Tibial nerve (tissue), 4 donors: Measurements from ENCODE around the gene HLF. TPM values are rescaled to one million over a fixed set of nuclear protein-coding genes. Genes with fewer than 3 reads are reported as not detected.

Experiments used
- DNase-seq, 2 donors: peaks; one replicate each; pipeline ENCODE4 v3.0.0-alpha.2; 2019; ENCODE audit warnings: low spot score in 2 of 2
- H3K27ac ChIP-seq, 4 donors: fragments of 200-600 bp; sonication (generic) in 3 of 4; one replicate each; pipeline ENCODE4 v1.5.1; 2017 to 2019; ENCODE audit warnings: mild to moderate bottlenecking in 1 of 4
- H3K27me3 ChIP-seq, 2 donors: fragments of 200-600 bp; sonication (generic) in 1 of 2; one replicate each; pipeline versions ENCODE4 v1.5.1 to v1.6.0; 2017 to 2019
- H3K36me3 ChIP-seq, 3 donors: fragments of 200-600 bp; sonication (generic); one replicate each; pipeline ENCODE4 v1.5.1; 2018 to 2019
- H3K4me1 ChIP-seq, 4 donors: fragments of 200-600 bp; sonication (generic) in 3 of 4; one replicate each; pipeline ENCODE4 v1.5.1; 2017 to 2019
- H3K4me3 ChIP-seq, 4 donors: fragments of 200-600 bp; sonication (generic) in 3 of 4; one replicate each; pipeline ENCODE4 v1.5.1; 2017 to 2019; ENCODE audit warnings: mild to moderate bottlenecking in 1 of 4, moderate library complexity in 1 of 4
- H3K9me3 ChIP-seq, 4 donors: fragments of 200-600 bp; sonication (generic) in 3 of 4; one replicate each; pipeline ENCODE4 v1.5.1; 2017 to 2019
- EP300 ChIP-seq, 2 donors: sonication (generic); formaldehyde crosslinking; IDR thresholded peaks; one replicate each; pipeline ENCODE4 v1.6.1; 2017; ENCODE audit warnings: antibody characterized with exemption in 2 of 2, mild to moderate bottlenecking in 1 of 2
- POLR2A ChIP-seq, 2 donors: fragments of 450-650 bp; IDR thresholded peaks; one replicate each; pipeline ENCODE4 v1.6.1; 2017; ENCODE audit warnings: antibody characterized with exemption in 2 of 2, mild to moderate bottlenecking in 2 of 2, moderate library complexity in 2 of 2
- WGBS, 2 donors: methylation state at CpG; one replicate each; pipeline ENCODE4 v1.1.5; 2018; 5-methylcytosine and 5-hydroxymethylcytosine counted together
- total RNA-seq, 4 donors: library from RNA; depleted of rRNA; stranded (reverse); fragments of >200 nt; gene quantifications; one replicate each; pipeline ENCODE4 v1.1.0, GENCODE V29; 2016
- TF ChIP-seq, protein P1 (sequence below), 5 experiments: fragments of 200-600 bp in 3 of 5; fragments of 450-650 bp in 2 of 5; sonication (generic) in 3 of 5; IDR thresholded peaks; one replicate each; pipeline ENCODE4 v1.5.1; 2016 to 2019; ENCODE audit warnings: antibody characterized with exemption in 5 of 5, mild to moderate bottlenecking in 3 of 5, moderate library complexity in 2 of 5

The HLF gene
- total RNA-seq, 4 donors from 2014 or later: 19.5 to 42.5 (median 36.0) TPM

DNA sequence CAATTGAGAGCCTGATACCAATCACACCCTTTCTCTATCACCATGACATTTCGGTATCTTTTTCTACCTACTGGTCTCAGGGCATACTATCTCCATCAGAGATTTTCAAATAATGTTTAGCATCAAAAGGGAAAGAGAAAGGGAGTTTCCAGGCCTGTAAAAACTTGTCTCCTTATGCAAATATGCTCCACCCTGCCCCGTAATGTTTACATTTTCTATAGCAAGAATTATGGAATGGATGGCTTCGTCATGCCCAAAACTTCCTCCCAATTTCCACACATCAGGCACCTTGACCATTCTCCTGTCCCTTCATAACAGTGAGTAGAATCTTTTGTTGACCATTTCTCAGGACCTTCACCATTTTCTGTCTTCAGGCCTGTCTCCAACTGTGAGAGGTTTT is 30.9 kb upstream of the HLF start:
- Histone ChIP-seq H3K4me3 (no peak overlapping the region), H3K27ac (no peak overlapping the region), H3K27me3 (no peaks in the 10 kb centered on the region), H3K4me1 (peaks cover 0 to 15% (median 5%) of the 10 kb centered on the region in 4 donors), H3K9me3 (no peaks in the 10 kb centered on the region), H3K36me3 (no peaks in the 10 kb centered on the region)
- WGBS, 2 donors: 90% methylated on average over 3 of the region's 3 CpGs
- no peak for DNase-seq
- TF ChIP-seq POLR2A (IDR thresholded peaks at IDR 0.05): no peak
- no peak for TF ChIP-seq EP300 (IDR thresholded peaks at IDR 0.05)
- TF ChIP-seq, protein P1, sequence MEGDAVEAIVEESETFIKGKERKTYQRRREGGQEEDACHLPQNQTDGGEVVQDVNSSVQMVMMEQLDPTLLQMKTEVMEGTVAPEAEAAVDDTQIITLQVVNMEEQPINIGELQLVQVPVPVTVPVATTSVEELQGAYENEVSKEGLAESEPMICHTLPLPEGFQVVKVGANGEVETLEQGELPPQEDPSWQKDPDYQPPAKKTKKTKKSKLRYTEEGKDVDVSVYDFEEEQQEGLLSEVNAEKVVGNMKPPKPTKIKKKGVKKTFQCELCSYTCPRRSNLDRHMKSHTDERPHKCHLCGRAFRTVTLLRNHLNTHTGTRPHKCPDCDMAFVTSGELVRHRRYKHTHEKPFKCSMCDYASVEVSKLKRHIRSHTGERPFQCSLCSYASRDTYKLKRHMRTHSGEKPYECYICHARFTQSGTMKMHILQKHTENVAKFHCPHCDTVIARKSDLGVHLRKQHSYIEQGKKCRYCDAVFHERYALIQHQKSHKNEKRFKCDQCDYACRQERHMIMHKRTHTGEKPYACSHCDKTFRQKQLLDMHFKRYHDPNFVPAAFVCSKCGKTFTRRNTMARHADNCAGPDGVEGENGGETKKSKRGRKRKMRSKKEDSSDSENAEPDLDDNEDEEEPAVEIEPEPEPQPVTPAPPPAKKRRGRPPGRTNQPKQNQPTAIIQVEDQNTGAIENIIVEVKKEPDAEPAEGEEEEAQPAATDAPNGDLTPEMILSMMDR (IDR thresholded peaks at IDR 0.05): no peak

- WGBS, 2 donors: 61 to 84% methylated on average over 2 of the region's 2 CpGs
- Histone ChIP-seq H3K4me3 (no peak overlapping the region), H3K9me3 (no peaks in the 10 kb centered on the region), H3K36me3 (no peaks in the 10 kb centered on the region), H3K27ac (no peak overlapping the region), H3K4me1 (peaks cover 0 to 20% (median 5%) of the 10 kb centered on the region in 4 donors), H3K27me3 (no peaks in the 10 kb centered on the region)
- TF ChIP-seq, protein P1 (IDR thresholded peaks at IDR 0.05): no peak
- TF ChIP-seq EP300 (IDR thresholded peaks at IDR 0.05) (no peak), POLR2A (IDR thresholded peaks at IDR 0.05) (no peak)
- DNase-seq: no peak
Measured at GRCh38 chr17:55236316-55236715, 28.4 kb upstream of the HLF start.

DNA sequence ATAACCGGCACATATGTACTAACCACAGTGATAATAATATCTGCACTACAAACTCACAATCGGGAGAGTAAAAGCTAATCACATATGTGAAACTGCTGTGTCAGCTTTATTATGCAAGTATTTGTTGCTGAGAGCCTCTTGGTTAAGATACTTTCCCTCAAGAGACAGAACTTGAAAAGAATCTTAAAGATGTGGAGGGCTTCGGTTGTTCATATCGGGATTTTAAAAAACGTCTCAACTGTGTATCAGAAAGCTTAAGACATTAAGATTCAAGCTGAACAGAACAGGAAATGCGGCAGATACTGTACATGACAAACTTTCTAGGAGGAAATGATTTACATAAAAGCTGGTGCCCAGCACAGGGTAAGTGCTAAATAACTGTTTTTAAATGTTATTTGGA is 27.5 kb upstream of the HLF start:
- Histone ChIP-seq H3K27me3 (no peaks in the 10 kb centered on the region), H3K27ac (peak overlapping the region in 2 of 4 donors; percentile 78 to 94), H3K4me1 (peaks cover 0 to 20% (median 5%) of the 10 kb centered on the region in 4 donors), H3K9me3 (no peaks in the 10 kb centered on the region), H3K36me3 (no peaks in the 10 kb centered on the region), H3K4me3 (no peak overlapping the region)
- WGBS, 2 donors: 39 to 51% methylated on average over 6 of the region's 6 CpGs
- no peak for TF ChIP-seq EP300 (IDR thresholded peaks at IDR 0.05)
- TF ChIP-seq, protein P1 (IDR thresholded peaks at IDR 0.05): no peak
- no peak for TF ChIP-seq POLR2A (IDR thresholded peaks at IDR 0.05)
- DNase-seq: no peak

DNA sequence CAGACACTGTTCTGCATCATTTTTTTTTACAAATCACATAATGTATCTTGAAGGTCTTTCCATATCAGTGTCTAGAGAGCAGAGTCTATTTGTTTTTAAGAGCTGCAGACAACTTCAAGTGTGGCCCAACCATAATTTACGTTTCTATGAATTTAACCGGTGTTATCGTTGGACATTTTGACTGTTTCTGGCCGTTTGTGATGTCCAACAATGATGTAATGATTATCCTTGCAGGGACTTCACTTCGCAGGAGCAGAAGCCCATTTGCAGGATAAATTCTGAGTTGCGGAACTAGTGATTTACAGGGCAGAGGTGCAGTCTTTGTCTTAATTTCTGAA is 26.9 kb upstream of the HLF start:
- WGBS, 2 donors: 5 to 9% methylated on average over 6 of the region's 6 CpGs

DNA sequence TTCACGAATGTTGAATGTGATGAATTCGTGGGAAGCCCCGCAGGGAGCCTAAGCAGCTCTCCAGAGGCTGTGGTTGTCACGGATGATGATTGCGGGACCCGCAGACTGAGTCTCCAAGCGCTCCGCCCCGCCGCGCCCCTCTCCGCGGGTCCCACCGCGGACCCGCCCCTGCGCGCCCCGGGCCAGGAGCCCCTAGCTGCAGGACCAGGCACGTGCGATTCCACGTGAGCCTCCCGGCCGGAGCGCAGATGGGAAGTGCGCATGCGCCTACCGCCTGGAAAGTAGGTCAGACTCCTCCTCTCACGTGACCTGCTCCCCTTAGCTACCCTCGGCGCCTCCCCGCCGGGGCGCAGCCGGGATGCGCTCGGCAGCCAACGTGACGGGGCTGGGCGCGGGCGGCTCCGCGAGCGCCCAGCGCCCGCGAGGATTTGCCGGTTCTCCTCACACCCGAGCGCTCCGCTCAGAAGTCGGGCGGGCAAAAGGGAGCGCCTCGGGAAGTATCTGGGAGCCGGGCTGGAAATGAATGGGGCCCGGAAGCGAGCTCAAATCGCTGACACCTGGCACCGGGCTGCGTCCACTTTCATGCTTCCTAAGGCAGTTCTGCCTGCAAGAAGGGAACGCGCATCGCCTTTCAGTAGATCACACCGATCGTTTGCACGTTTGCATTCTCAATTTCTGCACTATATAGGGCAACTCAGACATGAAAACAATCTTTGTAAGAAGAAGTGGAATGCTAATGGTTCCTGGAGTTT is 26.4 kb upstream of the HLF start:
- H3K9me3 ChIP-seq: no peaks in the 10 kb centered on the region
- TF ChIP-seq POLR2A (IDR thresholded peaks at IDR 0.05): peak in 1 of 2 donors; percentile 68
- peak in 1 of 2 donors; percentile 85 for TF ChIP-seq EP300 (IDR thresholded peaks at IDR 0.05)
- TF ChIP-seq, protein P1 (IDR thresholded peaks at IDR 0.05): peak in 2 of 5 experiments; percentile 16 to 55
- peak overlapping the region; percentile 39 to 73 (median 53) for H3K4me3 ChIP-seq
- DNase-seq: peak; percentile 92 to 94
- H3K27ac ChIP-seq: peak overlapping the region; percentile 68 to 94 (median 75)
- WGBS, 2 donors: 0 to 2% methylated on average over 19 to 67 of the region's 68 CpGs
- no peaks in the 10 kb centered on the region for H3K36me3 ChIP-seq
- peaks cover 0 to 20% (median 5%) of the 10 kb centered on the region in 4 donors for H3K4me1 ChIP-seq
- no peaks in the 10 kb centered on the region for H3K27me3 ChIP-seq

More for the DNA sequence above, 26.9 kb upstream of the HLF start:
- peaks cover 0 to 20% (median 5%) of the 10 kb centered on the region in 4 donors for H3K4me1 ChIP-seq
- peak overlapping the region; percentile 68 to 94 (median 75) for H3K27ac ChIP-seq
- H3K9me3 ChIP-seq: no peaks in the 10 kb centered on the region
- H3K36me3 ChIP-seq: no peaks in the 10 kb centered on the region
- DNase-seq: no peak
- H3K4me3 ChIP-seq: peak overlapping the region; percentile 39 to 73 (median 53)
- no peaks in the 10 kb centered on the region for H3K27me3 ChIP-seq
- TF ChIP-seq EP300 (IDR thresholded peaks at IDR 0.05) (no peak), POLR2A (IDR thresholded peaks at IDR 0.05) (no peak)
- TF ChIP-seq, protein P1 (IDR thresholded peaks at IDR 0.05): no peak
